CD1c-positive myeloid dendritic cell (primary cell): ENCODE data around the gene VRK2.
"Not testable (repeated sequence)": the region's sequence is repeated elsewhere in the genome, so short reads cannot be mapped to it uniquely, and the experiment has no call there.

Experiments used
- DNase-seq: peaks from one replicate; pipeline ENCODE4 v3.0.0-alpha.2; 2016; ENCODE audit errors: extremely low spot score

VRK2 gene

DNA sequence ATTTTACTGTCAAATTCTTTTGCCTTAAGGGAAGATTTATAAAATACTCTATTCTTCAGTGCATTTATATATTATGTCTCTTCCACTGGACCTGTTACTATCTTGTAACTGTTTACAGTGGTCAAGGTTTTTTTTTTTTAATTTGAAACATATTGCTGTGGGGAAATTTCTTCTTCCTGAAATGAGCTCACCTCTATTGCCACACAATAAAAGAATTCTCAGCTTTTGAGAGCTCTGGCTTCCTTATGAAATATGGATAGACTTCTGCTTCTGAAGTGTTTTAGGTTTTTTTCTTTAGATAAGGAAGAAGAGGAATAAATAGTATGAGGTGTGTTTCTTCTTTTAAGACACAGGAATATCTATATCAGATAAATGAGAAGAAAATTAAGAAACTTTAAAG, 7.7 kb downstream of the VRK2 start:
- DNase-seq: peak; percentile 62

DNA sequence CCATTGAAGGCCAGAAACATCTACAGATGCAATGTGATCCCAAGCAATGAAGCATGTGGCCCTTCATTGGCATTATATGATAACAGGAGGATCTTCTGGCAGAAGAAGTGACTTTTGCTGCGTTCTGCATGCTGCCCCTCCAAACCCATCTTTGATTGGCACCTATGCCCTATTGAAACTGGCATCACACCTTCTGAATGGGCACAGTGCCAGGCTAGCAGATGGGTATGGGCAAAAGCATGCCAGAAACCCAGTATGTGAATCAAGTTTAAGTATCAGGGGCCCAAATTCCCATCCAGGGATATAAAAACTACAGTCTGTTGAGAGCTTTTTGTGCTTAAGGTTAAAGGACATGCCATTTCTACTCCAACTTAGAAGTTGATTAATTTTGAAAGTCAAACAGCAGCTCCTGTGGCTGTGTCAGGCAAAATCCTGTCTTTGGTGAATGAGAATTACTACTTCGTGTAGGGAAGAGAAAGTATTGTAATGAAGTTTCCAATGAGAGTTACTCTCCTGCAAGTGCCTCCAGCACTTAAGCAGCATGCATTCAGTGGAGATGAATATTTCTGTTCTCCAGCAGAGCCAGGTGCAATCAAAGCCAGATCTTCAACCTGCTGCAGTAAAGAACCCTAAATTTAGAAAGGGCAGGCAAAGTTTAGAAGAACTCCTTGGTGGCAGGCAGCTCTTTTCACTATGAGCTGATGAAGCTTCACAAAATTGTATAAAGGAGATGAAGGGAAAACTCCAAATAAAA, 8.6 kb downstream of the VRK2 start:
- no peak for DNase-seq

DNA sequence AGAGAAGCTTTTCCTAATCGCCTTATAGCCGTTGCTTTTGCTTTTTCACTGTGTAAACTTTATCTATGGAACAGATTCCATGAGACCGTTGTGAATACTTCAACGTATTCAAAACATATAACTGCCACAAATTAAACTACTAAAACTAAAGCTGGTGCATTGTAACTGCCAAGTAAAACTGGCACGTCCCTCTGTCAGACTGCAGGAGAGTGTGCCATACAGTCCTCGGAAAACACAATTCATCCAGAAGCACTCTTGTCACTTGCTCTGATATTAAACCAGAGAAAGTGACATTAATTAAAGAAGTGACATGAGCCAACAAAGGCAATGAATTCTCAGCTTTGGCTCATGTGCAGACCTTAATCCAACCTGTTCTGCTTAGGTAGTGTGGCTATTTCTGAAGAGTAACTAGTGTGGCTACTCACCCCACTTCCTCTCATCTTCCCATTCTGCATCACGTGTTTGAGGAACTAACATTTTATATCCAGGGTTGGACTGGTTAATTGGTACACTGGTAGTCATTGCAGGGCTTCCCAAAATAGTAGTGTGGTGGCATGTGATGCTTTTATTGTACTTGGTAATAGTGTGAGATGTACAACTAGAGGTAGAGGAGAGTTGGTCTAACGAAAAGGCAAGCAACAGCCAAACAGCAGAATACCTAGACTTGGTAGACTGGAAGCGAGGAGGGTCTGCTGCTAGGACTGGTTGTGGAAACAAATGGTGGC, 9.7 kb downstream of the VRK2 start:
- no peak for DNase-seq

DNA sequence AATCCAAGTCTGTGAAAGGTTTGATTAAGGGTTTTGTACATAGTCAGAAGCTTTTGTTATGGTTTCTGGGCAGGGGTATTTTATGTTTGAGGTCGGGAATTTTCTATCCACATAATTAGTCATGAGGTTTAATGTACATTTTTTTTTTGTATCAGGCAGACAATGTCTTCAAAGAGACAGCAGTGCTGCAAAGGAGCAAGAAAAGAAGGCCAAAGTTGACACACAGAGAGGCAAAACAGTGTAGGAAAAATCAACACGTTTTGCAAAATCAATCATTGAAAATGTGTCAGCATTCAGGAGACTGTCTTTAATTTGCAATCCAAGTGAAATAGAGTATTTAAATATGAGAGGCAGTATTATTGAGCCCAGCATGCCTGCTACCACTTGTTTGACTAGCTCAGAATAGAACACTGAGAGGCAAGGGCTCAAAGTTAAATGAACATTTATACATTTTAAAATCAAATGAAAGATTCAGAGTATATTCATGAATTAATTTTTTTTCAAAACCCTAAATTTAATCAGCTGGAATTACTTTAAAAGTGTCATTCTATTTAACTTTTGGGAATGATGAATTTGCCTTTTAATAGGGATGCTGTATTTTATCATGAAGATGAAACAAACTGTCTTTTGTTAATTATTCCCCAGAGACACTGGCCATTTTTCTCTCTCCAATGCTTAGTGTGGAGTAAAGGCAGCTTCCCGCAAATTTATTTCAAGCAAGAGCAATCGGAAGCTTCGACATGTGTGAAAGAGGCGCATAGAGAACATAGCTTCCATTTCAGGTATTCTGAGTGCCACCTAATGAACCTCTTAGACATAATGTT, 11.3 kb downstream of the VRK2 start:
- DNase-seq: no peak

DNA sequence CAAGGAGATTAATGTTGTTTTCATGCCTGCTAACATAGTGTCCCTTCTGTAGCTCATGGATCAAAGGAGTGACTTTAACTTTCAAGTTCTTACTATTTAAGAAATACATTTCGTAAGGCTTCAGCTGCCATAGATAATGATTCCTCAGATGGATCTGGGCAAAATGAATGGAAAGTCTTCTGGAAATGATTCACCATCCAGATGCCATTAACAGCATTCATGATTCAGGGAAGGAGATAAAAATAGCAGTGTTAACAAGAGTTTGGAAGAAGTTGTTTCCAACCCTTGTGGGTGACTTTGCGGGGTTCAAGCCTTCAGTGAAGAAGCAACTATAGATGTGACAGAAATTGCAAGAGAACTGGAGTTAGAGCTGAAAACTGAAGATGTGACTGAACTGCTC, 17.0 kb downstream of the VRK2 start:
- no peak for DNase-seq

DNA sequence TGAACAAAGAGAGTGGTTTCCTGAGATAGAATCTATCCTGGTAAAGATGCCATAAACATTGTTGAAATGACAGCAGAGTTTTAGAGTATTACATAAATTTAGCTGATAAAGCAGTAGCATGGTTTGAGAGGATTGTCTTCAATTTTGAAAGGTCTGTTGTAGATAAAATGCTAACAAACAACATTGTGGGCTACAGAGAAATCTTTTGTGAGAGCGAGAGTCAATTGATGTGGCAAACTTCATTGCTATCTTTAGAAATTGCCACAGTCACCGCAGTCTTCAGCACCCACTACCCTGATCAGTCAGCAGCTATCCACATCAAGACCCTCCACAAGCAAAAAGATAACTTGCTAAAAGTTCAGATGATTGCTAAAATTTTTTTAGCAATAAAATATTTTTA, 17.5 kb downstream of the VRK2 start:
- no peak for DNase-seq

DNA sequence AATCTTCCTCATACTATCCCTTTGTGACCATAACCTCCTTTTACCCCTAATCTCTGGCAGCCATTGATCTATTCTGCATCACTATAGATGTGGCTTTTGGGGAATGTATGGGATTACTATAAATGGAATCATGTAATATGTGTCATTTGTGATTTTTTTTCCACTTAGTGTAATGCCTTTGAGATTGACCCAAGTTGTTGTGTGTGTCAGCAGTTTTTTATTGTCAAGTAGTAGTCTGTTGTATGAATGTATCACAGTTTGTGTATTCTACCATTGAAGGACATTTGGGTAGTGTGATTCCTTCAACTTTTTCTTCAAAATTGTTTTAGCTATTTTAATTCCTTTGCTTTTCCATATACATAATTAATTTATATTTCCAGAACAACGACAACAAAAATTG, 18.6 kb downstream of the VRK2 start:
- DNase-seq: no peak

DNA sequence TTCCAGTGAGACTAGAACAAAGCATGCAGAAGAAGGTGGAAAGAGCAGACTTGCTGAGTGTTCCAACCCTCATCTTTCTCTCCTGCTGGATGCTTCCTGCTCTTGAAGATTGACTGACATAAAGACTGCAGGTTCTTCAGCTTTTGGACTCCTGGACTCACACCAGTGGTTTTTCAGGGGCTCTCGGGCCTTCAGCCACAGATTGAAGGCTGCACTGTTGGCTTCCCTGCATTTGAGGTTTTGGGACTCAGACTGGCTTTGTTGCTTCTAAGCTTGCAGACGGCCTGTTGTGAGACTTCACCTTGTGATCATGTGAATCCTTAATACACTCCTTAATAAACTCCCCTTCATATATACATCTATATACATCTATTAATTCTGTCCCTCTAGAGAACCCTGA, 20.4 kb downstream of the VRK2 start:
- no peak for DNase-seq

DNA sequence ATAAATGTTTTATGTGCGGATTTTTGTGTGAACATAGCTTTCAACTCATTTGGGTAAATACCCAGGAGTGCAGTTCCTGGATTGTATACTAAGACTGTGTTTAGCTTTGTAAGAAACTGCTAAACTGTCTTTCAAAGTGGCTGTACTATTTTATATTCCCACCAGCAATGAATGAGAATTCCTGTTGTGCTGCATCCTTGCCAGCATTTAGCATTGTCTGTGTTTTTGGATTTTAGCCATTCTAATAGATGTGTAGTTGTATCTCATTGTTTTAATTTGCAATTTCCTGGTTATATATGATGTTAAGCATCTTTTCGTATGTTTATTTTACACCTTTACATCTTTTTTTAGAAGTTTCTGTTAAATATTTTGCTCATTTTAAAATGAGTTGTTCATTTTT, 24.2 kb downstream of the VRK2 start:
- DNase-seq: no peak

DNA sequence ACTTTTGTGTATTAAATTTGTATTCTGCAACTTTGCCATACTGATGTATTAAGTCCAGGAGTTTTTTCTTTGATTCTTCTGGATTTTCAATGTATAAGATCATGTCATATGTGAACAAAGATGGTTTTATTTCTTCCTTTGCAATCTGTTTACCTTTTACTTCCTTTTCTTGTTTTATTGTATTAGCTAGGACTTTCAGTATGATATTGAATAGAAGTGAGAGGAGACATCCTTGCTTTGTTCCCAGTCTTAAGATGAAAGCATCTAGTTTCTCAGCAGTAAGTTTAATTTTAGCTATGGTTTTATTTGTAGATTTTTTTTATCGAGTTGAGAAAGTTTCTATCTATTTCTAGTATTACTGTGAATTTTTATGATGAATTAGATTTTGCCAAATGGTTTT, 25.5 kb downstream of the VRK2 start:
- no peak for DNase-seq

DNA sequence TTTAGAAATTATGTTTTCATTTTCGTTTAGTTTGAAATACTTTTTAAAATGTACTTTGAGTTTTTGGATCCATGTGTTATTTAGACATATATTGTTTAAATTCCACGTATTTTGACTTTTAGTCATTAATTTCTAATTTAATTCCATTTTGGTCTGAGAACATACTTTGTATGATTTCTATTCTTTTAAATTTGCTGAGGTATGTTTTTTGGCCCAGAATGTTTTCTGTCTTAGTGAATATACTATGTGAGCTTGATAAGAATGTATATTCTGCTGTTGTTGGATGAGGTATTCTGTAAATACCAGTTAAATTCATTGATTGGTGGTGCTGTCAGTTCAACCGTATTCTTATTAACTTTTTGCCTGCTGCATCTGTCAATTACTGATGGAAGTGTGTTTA, 26.4 kb downstream of the VRK2 start:
- no peak for DNase-seq

DNA sequence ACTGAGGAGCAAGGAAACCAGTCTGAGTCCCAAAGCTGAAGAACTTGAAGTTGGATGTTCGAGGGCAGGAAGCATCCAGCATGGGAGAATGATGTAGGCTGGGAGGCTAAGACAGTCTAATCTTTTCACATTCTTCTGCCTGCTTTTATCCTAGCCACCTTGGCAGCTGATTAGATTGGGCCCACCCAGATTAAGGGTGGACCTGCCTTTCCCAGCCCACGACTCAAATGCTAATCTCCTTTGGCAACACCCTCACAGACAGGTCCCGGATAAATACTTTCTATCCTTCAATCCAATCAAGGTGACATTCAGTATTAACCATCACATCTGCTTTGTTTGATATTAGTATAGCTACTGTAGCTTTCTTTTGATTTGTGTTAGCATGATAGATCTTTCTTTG, 27.1 kb downstream of the VRK2 start:
- no peak for DNase-seq

DNA sequence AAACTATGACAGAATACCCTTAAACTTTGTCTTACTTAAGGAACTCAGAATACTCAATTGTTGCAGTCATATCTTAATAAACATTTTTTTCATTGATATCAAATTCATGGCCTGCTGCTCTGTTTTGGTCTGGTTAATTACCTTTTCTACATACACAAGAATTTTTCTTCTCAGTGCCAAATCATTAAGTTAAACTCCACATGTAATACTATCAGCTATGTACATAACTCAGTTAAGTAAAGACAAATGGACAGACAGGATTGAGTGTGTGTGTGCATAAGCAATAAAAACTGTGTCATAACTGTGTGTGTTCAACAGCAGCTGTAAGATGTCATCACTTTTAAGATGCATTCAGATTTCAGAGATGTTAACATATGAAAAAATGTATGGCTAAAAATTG, 34.4 kb downstream of the VRK2 start:
- no peak for DNase-seq

DNA sequence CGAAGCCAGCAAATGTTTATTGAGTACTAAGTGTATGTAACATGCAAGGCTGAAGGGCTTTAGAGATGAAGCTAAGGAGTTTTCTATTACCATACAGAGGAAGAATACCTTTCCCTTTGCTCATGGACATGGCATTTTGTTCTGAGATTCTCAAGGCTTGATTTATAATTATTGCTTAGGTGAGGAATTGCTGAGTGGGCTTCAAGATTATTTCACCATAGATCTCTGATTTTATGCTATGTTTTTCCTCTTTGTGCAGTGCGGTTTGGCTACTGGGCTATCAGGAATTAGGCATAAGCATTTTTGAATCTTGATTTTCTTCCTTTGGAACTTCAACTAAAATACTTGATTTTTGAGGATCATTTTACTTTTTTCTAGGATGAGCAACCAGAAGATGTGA, 42.5 kb downstream of the VRK2 start:
- no peak for DNase-seq

DNA sequence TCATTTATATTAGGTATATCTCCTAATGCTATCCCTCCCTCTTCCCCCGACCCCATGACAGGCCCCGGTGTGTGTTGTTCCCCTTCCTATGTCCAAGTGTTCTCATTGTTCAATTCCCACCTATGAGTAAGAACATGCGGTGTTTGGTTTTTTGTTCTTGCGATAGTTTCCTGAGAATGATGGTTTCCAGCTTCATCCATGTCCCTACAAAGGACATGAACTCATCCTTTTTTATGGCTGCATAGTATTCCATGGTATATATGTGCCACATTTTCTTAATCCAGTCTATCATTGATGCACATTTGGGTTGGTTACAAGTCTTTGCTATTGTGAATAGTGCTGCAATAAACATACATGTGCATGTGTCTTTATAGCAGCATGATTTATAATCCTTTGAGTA, 46.2 kb downstream of the VRK2 start:
- not testable (repeated sequence) for DNase-seq

DNA sequence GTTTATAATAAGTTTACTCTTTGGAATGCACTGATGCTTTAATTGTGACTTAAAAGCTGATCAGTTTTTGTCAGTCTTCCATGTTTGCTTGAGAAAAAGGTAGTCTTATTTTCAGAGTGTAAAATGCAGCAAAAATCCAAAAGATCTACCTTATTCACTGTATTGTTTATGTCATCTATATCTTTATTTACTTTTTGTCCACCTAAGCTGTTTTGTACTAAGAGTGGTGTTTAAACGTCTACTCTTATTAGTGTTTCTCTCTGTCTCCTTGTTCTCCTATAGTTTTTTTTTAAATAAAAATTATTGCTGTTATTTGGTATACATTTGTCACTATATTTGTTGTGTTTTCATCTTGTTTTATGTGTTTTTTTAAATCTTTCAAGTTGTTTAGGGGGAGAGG, 50.4 kb downstream of the VRK2 start:
- DNase-seq: no peak

DNA sequence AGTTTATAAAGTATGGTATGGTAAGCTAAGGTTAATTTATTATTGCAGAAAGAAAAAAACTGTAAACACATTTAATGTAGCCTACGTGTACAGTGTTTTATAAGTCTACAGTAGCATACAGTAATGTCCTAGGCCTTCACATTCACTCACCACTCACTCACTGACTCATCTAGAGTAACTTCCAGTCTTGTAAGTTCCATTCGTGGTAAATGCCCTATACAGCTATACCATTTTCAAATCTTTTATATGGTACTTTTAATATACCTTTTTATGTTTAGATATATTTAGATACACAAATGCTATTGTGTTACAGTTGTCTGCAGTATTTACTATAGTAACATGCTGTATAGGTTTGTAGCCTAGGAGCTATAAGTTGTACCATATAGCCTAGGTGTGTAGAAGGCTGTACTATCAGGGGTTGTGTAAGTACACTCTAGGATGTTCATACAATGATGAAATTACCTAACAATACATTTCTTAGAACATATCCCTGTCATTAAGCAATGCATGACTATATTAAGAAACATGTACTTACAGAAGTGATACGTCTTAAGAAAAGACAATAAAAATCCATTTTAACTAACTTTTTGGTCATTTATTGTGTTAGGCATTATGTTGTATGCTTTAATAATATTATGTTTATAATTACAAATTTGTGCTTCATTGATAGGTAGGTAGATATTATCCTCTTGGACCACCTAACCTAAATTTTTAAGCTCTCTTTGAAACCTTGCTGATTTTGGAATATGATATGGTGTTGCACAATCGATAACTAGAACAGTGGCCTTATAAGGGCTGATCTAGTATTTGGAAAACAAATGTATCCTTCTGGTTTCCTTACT, 51.9 kb downstream of the VRK2 start:
- no peak for DNase-seq

DNA sequence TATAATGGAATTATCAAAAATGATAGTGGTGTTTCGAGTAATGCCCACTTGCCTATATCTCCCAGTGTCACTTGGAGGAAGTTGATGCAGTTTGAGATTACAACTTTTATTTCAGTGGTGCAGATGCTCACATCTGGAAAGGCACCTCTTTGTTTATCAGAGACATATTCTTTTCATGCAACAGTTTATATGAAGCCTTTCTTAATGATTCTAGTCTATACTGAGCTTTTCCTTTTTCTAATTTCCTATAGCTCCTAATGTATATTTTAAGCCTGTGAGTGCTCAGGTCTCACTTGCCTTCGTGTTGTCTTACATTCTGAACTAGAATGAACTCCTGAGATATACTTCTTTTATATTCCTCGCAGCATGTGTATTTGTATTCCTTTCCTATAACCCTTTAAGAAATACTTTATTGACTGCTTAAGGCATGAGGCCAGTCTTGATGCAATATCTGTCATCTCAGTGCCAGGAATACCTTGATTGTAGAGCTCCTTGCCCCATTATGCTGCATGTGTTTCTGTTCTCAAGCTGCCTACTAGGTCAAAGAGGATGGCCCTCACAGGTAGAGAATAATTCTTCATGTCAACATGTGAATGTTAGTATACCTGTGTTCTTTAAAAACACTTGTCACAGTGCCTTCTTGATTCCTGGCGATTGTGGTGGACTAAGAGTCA, 52.6 kb downstream of the VRK2 start:
- DNase-seq: no peak

DNA sequence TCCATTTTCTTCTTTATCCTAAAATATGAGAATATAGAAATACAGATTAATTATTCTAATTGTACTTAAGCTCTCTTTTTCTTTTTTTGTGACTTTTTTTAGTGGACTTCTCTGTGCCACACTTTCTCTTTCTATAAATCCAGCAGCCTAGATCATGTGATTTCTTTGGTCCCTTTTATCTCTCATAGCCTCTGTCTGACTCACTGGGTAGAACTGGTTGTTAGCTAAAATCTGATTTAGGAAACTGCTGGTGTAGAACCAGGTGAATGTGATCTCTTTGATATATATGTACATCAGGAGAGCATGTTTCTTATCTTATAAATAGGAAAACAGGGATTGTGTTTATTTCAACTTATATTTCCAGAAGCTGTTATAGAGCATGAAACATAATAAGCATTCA, 54.9 kb downstream of the VRK2 start:
- DNase-seq: no peak

DNA sequence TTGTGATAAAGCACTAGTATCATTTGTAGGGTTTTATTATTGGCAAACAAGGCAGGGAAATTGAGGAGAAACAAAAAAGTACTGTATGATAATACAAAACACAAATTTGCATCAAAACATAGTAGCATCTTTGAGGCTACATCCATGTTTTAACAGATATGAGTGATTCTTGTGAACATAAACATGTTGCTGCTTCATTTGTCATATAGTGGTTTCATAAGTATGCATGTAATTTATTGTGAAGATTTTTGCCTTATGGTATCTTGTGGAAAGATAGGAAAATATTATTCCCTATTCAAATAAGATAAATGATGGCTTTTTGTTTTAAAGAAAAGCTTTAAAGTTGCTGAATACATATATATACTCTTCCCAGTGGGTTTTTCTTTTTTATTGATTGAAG, 60.3 kb downstream of the VRK2 start:
- no peak for DNase-seq
